ENCODE results near the gene HIP1R.
A peak's percentile ranks its signal among the peaks of the same experiment; 100 is the strongest.

The HIP1R gene

GRCh38 chr12:122790393-122791075 lies 44.7 kb upstream of the HIP1R start:
- Histone ChIP-seq H3K79me1 (replicated peaks; ENCODE audit: low read length, poor library complexity, severe bottlenecking) (no peaks in the 10 kb centered on the region), H2BK12ac (ENCODE audit: low read length in 2 of 2) (no peak overlapping the region), H3K4ac (ENCODE audit: low read depth in 1 of 2, low read length in 2 of 2) (no peak overlapping the region), H3K4me3 (ENCODE audit: insufficient read depth in 1 of 2, low read depth in 1 of 2, low read length in 2 of 2) (no peak overlapping the region), H4K91ac (ENCODE audit: low read length) (no peak overlapping the region), H3K27me3 (ENCODE audit: control insufficient read depth in 1 of 2, insufficient read depth in 1 of 2, low read length in 2 of 2) (no peaks in the 10 kb centered on the region), H3K27ac (ENCODE audit: low read length, poor library complexity, severe bottlenecking) (no peak overlapping the region), H2AK5ac (ENCODE audit: low read length, severe bottlenecking) (no peak overlapping the region), H3K18ac (ENCODE audit: low read depth in 1 of 2, low read length in 2 of 2) (no peak overlapping the region), H3K14ac (ENCODE audit: low read length in 2 of 2) (no peak overlapping the region), H3K9ac (ENCODE audit: low read length) (no peak overlapping the region), H3K4me1 (ENCODE audit: control insufficient read depth, insufficient read depth, low read depth, low read length) (no peaks in the 10 kb centered on the region), H2BK5ac (ENCODE audit: low read depth, low read length, poor library complexity, severe bottlenecking) (no peak overlapping the region), H3K36me3 (ENCODE audit: control insufficient read depth in 1 of 2, insufficient read depth in 2 of 2, low read depth in 1 of 2, low read length in 2 of 2) (no peaks in the 10 kb centered on the region), H3K9me3 (ENCODE audit: control insufficient read depth, low read length) (no peaks in the 10 kb centered on the region), H3K4me2 (ENCODE audit: low read length, poor library complexity, severe bottlenecking) (no peak overlapping the region), H4K8ac (ENCODE audit: low read length) (no peak overlapping the region), H2BK120ac (ENCODE audit: low read depth, low read length) (no peak overlapping the region), H2BK15ac (ENCODE audit: low read depth, poor library complexity, severe bottlenecking) (no peak overlapping the region), H2AFZ (ENCODE audit: low read depth, low read length) (no peak overlapping the region), H3K23ac (ENCODE audit: low read length in 2 of 2) (no peak overlapping the region)
- DNase-seq: peak; percentile 72
- 65% methylated on average over 5 of the region's 5 CpGs for WGBS

GRCh38 chr12:122793685-122794106 lies 41.6 kb upstream of the HIP1R start:
- Histone ChIP-seq H3K79me1 (replicated peaks; ENCODE audit: low read length, poor library complexity, severe bottlenecking) (no peaks in the 10 kb centered on the region), H4K8ac (ENCODE audit: low read length) (no peak overlapping the region), H3K4ac (ENCODE audit: low read depth in 1 of 2, low read length in 2 of 2) (no peak overlapping the region), H3K18ac (ENCODE audit: low read depth in 1 of 2, low read length in 2 of 2) (no peak overlapping the region), H2AK5ac (ENCODE audit: low read length, severe bottlenecking) (no peak overlapping the region), H2BK120ac (ENCODE audit: low read depth, low read length) (no peak overlapping the region), H4K91ac (ENCODE audit: low read length) (no peak overlapping the region), H3K14ac (ENCODE audit: low read length in 2 of 2) (no peak overlapping the region), H2BK5ac (ENCODE audit: low read depth, low read length, poor library complexity, severe bottlenecking) (no peak overlapping the region), H3K9me3 (ENCODE audit: control insufficient read depth, low read length) (no peaks in the 10 kb centered on the region), H3K27me3 (ENCODE audit: control insufficient read depth in 1 of 2, insufficient read depth in 1 of 2, low read length in 2 of 2) (no peaks in the 10 kb centered on the region), H2BK12ac (ENCODE audit: low read length in 2 of 2) (no peak overlapping the region), H3K4me3 (ENCODE audit: insufficient read depth in 1 of 2, low read depth in 1 of 2, low read length in 2 of 2) (no peak overlapping the region), H3K36me3 (ENCODE audit: control insufficient read depth in 1 of 2, insufficient read depth in 2 of 2, low read depth in 1 of 2, low read length in 2 of 2) (no peaks in the 10 kb centered on the region), H3K23ac (ENCODE audit: low read length in 2 of 2) (no peak overlapping the region), H3K4me1 (ENCODE audit: control insufficient read depth, insufficient read depth, low read depth, low read length) (no peaks in the 10 kb centered on the region), H3K4me2 (ENCODE audit: low read length, poor library complexity, severe bottlenecking) (no peak overlapping the region), H3K9ac (ENCODE audit: low read length) (peak overlapping the region; percentile 14), H2BK15ac (ENCODE audit: low read depth, poor library complexity, severe bottlenecking) (no peak overlapping the region), H3K27ac (ENCODE audit: low read length, poor library complexity, severe bottlenecking) (no peak overlapping the region), H2AFZ (ENCODE audit: low read depth, low read length) (no peak overlapping the region)
- WGBS: 21% methylated on average over 9 of the region's 10 CpGs
- peak; percentile 51 for DNase-seq

GRCh38 chr12:122795807-122796206 lies 39.5 kb upstream of the HIP1R start:
- Histone ChIP-seq H3K18ac (ENCODE audit: low read depth in 1 of 2, low read length in 2 of 2) (no peak overlapping the region), H3K14ac (ENCODE audit: low read length in 2 of 2) (no peak overlapping the region), H3K79me1 (replicated peaks; ENCODE audit: low read length, poor library complexity, severe bottlenecking) (no peaks in the 10 kb centered on the region), H3K4me3 (ENCODE audit: insufficient read depth in 1 of 2, low read depth in 1 of 2, low read length in 2 of 2) (no peak overlapping the region), H3K23ac (ENCODE audit: low read length in 2 of 2) (no peak overlapping the region), H3K9ac (ENCODE audit: low read length) (no peak overlapping the region), H2AK5ac (ENCODE audit: low read length, severe bottlenecking) (no peak overlapping the region), H4K8ac (ENCODE audit: low read length) (no peak overlapping the region), H2BK15ac (ENCODE audit: low read depth, poor library complexity, severe bottlenecking) (no peak overlapping the region), H3K4me1 (ENCODE audit: control insufficient read depth, insufficient read depth, low read depth, low read length) (peaks cover 2% of the 10 kb centered on the region), H3K36me3 (ENCODE audit: control insufficient read depth in 1 of 2, insufficient read depth in 2 of 2, low read depth in 1 of 2, low read length in 2 of 2) (no peaks in the 10 kb centered on the region), H2BK12ac (ENCODE audit: low read length in 2 of 2) (no peak overlapping the region), H2BK5ac (ENCODE audit: low read depth, low read length, poor library complexity, severe bottlenecking) (no peak overlapping the region), H3K4me2 (ENCODE audit: low read length, poor library complexity, severe bottlenecking) (no peak overlapping the region), H2AFZ (ENCODE audit: low read depth, low read length) (no peak overlapping the region), H3K9me3 (ENCODE audit: control insufficient read depth, low read length) (no peaks in the 10 kb centered on the region), H3K27ac (ENCODE audit: low read length, poor library complexity, severe bottlenecking) (no peak overlapping the region), H2BK120ac (ENCODE audit: low read depth, low read length) (no peak overlapping the region), H4K91ac (ENCODE audit: low read length) (no peak overlapping the region), H3K4ac (ENCODE audit: low read depth in 1 of 2, low read length in 2 of 2) (no peak overlapping the region), H3K27me3 (ENCODE audit: control insufficient read depth in 1 of 2, insufficient read depth in 1 of 2, low read length in 2 of 2) (no peaks in the 10 kb centered on the region)
- no peak for DNase-seq
- WGBS: 74% methylated on average over 2 of the region's 4 CpGs

DNA sequence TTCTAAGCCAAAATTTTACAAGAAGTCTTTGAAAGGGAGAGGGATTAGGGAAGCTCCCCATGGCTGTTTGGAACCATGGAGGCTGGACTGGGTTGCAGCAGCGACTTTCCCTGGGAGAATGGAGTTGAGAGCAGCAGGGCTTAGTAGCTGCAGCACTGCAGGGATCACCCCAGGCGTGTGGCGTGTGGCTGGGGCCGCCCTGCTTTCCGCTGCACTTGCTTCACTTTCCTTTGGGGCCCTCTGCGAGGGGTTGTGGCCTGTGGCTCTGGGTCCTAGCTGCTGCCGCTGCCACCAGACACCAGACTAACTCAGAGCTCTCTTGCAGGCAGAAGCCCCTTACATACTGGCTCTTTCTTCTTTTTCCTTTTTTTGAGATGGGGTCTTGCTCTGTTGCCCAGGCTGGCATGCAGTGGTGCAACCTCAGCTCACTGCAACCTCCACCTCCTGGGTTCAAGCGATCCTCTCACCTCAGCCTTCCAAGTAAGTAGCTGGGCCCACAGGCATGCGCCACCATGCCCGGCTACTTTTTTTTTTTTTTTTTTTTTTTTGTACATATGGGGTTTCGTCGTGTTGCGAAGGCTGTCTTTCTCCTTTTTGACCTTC lies 35.5 kb upstream of the HIP1R start:
- H2AK5ac ChIP-seq (ENCODE audit: low read length, severe bottlenecking): no peak overlapping the region
- no peak for DNase-seq
- no peaks in the 10 kb centered on the region for H3K36me3 ChIP-seq (ENCODE audit: control insufficient read depth in 1 of 2, insufficient read depth in 2 of 2, low read depth in 1 of 2, low read length in 2 of 2)
- no peak overlapping the region for H2AFZ ChIP-seq (ENCODE audit: low read depth, low read length)
- H3K9me3 ChIP-seq (ENCODE audit: control insufficient read depth, low read length): no peaks in the 10 kb centered on the region
- H3K27ac ChIP-seq (ENCODE audit: low read length, poor library complexity, severe bottlenecking): no peak overlapping the region
- WGBS: 87% methylated on average over 13 of the region's 13 CpGs
- no peak overlapping the region for H2BK120ac ChIP-seq (ENCODE audit: low read depth, low read length)
- no peak overlapping the region for H2BK15ac ChIP-seq (ENCODE audit: low read depth, poor library complexity, severe bottlenecking)
- no peak overlapping the region for H3K18ac ChIP-seq (ENCODE audit: low read depth in 1 of 2, low read length in 2 of 2)
- peaks cover 2% of the 10 kb centered on the region for H3K4me1 ChIP-seq (ENCODE audit: control insufficient read depth, insufficient read depth, low read depth, low read length)
- no peak overlapping the region for H2BK12ac ChIP-seq (ENCODE audit: low read length in 2 of 2)
- H3K14ac ChIP-seq (ENCODE audit: low read length in 2 of 2): no peak overlapping the region
- no peak overlapping the region for H3K4me2 ChIP-seq (ENCODE audit: low read length, poor library complexity, severe bottlenecking)
- H4K8ac ChIP-seq (ENCODE audit: low read length): no peak overlapping the region
- no peaks in the 10 kb centered on the region for H3K27me3 ChIP-seq (ENCODE audit: control insufficient read depth in 1 of 2, insufficient read depth in 1 of 2, low read length in 2 of 2)
- H3K4me3 ChIP-seq (ENCODE audit: insufficient read depth in 1 of 2, low read depth in 1 of 2, low read length in 2 of 2): no peak overlapping the region
- H4K91ac ChIP-seq (ENCODE audit: low read length): no peak overlapping the region
- H3K79me1 ChIP-seq (replicated peaks; ENCODE audit: low read length, poor library complexity, severe bottlenecking): no peaks in the 10 kb centered on the region
- no peak overlapping the region for H3K4ac ChIP-seq (ENCODE audit: low read depth in 1 of 2, low read length in 2 of 2)
- H3K23ac ChIP-seq (ENCODE audit: low read length in 2 of 2): no peak overlapping the region
- no peak overlapping the region for H2BK5ac ChIP-seq (ENCODE audit: low read depth, low read length, poor library complexity, severe bottlenecking)
- H3K9ac ChIP-seq (ENCODE audit: low read length): no peak overlapping the region
